NCI-H748 treated with DMSO at 0.1 percent for 48 hours (cell line): Measurements from ENCODE around the gene FOXI1.

ENCODE experiments used
- DNase-seq: peaks from one replicate; lab custom pipeline; 2025; lab: John Stamatoyannopoulos, UW

The FOXI1 gene

DNA sequence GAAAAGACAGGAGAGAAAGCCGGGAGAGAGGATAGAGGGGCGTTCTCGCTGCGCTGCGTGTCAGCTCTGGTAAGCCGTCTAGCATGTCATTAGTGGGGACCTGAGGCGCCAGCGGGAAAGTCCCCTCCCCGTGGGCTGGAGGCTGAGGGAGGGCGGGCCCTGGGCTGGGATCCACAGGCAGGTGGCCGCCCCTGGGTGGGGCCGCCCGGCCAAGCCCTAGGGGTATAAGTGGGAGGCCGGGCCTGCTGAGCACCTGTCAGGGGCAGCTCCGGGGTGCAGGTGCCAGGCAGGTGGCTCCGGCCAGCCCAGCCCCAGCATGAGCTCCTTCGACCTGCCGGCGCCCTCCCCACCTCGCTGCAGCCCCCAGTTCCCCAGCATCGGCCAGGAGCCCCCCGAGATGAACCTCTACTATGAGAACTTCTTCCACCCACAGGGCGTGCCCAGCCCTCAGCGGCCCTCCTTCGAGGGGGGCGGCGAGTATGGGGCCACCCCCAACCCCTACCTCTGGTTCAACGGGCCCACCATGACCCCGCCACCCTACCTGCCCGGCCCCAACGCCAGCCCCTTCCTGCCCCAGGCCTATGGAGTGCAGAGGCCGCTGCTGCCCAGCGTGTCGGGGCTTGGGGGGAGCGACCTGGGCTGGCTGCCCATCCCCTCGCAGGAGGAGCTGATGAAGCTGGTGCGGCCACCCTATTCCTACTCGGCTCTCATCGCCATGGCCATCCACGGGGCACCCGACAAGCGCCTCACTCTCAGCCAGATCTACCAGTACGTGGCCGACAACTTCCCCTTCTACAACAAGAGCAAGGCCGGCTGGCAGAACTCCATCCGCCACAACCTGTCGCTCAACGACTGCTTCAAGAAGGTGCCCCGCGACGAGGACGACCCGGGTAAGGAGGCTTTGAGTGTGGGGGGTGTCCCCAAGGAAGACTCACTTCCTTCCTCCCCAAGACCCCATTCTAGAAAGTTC, at the start of gene FOXI1:
Gene FOXI1 (plus strand): TSS at position 256 of the 970 bp plus-strand sequence. CDS start 61 bp downstream, at position 317.
- peak; percentile 52 for DNase-seq

DNA sequence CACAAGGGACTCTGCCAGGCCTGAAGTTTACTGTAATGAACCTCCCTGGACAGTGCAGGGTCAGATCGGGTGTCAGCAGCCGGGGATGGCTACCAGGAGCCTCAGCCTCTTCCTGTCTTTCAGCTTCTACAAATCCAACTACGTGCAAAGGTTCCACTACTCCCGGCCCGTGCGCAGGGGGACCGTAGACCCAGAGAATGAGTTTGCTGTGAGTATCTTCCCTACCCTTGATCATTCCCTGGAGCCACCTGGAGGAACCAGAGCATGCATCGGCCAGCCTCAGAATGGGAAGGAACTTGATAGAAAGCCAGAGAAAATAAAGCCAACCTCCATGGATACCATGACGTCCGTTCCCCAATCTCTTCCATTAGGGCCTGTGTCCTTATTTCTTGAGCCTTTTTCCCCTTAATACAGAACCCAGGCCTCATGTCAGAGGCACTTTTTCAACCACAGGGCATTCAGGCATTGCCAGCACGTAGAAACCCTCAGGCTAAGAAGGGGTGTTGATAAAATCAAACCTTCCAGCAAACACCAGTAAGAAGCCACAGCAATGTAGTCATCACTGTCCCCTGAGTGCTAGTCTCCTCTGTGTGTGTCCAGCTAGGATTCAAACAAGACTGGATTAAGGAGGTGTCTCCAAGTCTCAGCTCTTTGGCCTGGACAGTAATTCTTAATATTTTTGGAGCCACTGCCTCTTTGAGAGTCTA, 49.0 kb upstream of the FOXI1 start:
- DNase-seq, result no peak

DNA sequence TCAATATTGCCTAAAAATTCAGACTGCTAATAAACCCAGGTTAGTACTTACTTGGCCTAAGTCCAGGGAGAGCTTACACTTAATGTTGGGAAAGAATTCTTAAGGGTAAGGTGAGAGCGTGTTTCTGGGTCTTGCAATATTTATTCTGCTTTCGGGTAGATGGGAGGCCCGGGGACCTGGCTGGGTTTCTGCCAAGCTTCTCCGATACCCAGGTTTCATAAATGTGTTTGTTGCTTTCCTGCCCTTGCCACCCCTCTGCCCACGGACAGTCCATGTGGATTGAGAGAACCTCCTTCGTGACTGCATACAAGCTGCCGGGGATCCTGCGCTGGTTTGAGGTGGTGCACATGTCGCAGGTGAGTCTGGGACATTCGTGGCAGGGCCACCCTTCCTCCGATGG, 48.4 kb upstream of the FOXI1 start:
- DNase-seq, result no peak

GRCh38 chr5:170059221-170059620, 46.5 kb upstream of the FOXI1 start:
- DNase-seq, result no peak

GRCh38 chr5:170067152-170067551, 38.5 kb upstream of the FOXI1 start:
- DNase-seq, result no peak

GRCh38 chr5:170067574-170068170, 38.0 kb upstream of the FOXI1 start:
- DNase-seq, result no peak

DNA sequence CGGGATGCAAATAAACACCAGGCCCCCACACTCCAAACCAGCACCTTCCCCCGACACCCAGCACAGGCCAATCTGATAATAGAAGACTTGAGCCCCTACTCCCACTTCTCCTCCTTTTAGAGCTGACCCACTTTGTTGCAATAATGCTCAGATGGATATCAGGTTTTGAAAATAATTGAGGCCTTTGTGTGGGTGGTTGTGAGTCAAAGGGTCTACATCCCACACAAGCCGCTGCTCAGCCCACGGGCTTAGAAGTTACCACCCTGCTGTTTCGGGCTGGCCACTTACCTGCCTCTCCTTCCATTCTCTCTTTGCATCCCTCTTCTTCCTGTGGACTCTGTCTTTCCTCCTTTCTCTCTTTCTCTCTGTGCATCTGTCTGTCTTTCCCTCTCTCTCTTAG, 36.2 kb upstream of the FOXI1 start:
- no peak for DNase-seq

- DNase-seq, result no peak
These were observed 34.9 kb upstream of the FOXI1 start for GRCh38 chr5:170070556-170071412.

- DNase-seq, result no peak
These were observed 33.9 kb upstream of the FOXI1 start for GRCh38 chr5:170071748-170072147.

DNA sequence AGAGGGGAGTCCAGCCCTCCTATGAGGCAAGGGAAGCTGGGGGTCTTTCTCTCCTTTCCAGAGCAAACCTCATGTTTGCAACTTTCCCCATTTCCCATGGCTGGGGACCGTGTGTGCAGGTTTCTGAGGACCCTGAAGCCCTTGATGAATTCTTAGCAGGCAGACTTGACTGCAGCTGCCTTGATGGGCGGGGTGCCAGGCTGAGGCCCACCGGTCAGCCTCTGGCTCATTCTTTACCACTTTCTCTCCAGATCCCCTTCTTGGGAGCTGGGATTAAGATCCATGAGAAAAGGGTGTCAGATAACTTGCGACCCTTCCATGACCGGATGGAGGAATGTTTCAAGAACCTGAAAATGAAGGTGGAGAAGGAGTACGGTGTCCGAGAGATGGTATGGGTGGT, 30.0 kb upstream of the FOXI1 start:
- DNase-seq, result no peak

GRCh38 chr5:170076211-170076610, 29.5 kb upstream of the FOXI1 start:
- DNase-seq, result no peak

- no peak for DNase-seq
These were observed 29.0 kb upstream of the FOXI1 start for GRCh38 chr5:170076739-170077138.

GRCh38 chr5:170077526-170077925, 28.2 kb upstream of the FOXI1 start:
- DNase-seq, result no peak

DNA sequence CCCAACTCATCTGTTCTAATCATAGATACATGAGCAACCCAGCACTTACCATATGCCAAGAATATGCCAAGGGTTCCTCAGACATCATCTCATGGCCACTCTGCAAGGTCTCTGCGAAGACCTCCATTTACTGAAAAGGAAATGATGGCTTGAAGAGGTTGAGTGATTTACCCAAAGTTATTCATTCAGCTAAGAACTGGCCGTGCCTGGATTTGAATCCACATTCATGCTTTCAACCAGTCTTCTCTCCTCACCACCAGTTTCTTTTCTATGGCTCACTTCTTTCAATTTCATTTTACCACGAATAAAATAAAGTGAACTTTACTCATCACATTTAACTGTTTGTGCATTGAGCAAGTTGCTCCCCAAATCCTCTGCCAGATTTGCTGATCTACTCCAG, 27.2 kb upstream of the FOXI1 start:
- no peak for DNase-seq

DNA sequence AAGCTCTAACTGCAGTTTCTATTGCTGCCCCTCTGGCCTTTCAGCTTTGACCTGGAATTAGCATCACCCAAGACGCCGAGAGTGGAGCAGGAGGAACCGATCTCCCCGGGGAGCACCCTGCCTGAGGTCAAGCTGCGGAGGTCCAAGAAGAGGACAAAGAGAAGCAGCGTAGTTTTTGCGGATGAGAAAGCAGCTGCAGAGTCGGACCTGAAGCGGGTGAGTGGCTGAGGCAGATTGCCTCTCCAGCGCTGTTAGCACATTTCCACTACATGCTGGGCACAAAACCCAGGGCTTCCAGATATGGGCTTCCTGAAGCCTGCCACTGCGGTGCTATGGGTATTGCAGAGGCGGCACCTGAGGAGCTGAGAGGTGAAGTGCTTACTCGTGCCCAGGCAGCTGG, 26.8 kb upstream of the FOXI1 start:
- DNase-seq, result no peak

GRCh38 chr5:170080217-170080616, 25.5 kb upstream of the FOXI1 start:
- DNase-seq, result no peak

GRCh38 chr5:170080786-170081445, 24.8 kb upstream of the FOXI1 start:
- no peak for DNase-seq

GRCh38 chr5:170081616-170082015, 24.1 kb upstream of the FOXI1 start:
- DNase-seq, result no peak

GRCh38 chr5:170082701-170083100, 23.0 kb upstream of the FOXI1 start:
- DNase-seq, result no peak

DNA sequence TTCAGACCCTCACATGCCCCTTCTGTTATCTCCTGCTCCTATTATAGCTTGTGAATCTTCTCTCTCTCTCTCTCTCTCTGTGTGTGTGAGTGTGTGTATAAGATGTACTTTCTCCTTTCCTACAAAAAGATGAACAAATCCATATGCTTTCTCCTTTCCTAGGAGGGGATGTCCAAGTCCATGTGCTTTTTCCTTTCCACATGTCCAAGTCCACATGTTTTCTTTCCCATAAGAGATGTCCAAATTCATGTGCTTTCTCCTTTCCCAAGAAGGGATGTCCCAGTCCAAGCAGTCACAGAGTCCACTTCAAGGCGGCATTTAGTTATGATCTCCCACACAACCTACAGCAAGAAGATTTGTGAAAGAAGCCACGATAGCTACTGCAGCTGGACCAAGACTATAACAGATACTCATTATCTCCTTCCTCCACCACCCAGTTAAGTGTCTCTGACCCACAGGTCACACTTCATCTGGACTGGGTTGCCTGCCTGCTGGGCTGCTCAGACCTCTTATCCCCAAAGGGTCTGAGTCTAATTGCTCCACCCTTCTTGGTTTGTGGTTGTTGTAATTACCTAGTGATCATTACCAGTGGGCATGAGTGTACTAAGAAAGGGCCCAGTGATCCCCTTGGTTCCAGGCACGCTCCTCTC, 18.4 kb upstream of the FOXI1 start:
- DNase-seq, result no peak
